PC-9 (cell line): ENCODE results near the gene ITGB6. TPM values are rescaled to one million over a fixed set of nuclear protein-coding genes. Genes with fewer than 3 reads are reported as not detected.
A peak's percentile ranks its signal among the peaks of the same experiment; 100 is the strongest.

Experiments
- Bru-seq: library from RNA; stranded (reverse); fragments of 400-500 nt; gene quantifications from one replicate; lab custom pipeline; 2021; lab: Mats Ljungman, UMichigan
- BruChase-seq, 2 experiments: library from RNA; stranded (reverse); fragments of 400-500 nt; gene quantifications; one replicate each; lab custom pipeline; 2021; lab: Mats Ljungman, UMichigan
- BruUV-seq: library from RNA; stranded (reverse); fragments of 400-500 nt; replicated peaks from 2 replicates; lab custom pipeline; 2021; lab: Mats Ljungman, UMichigan
- CTCF ChIA-PET: fragments of 300-600 bp; sonication (Branson Sonifier 250); formaldehyde crosslinking; loops from one replicate; lab custom pipeline; 2022; ENCODE audit warnings: antibody characterized with exemption; lab: Charles Lee
- POLR2A ChIA-PET: fragments of 300-600 bp; sonication (Branson Sonifier 250); formaldehyde crosslinking; loops from one replicate; lab custom pipeline; 2022; ENCODE audit warnings: antibody characterized with exemption; ENCODE audit not compliant: unreplicated experiment; lab: Charles Lee
- DNase-seq, 2 experiments: peaks; one replicate each; pipeline versions ENCODE4 v3.0.0 to v3.0.0-alpha.2; 2015 to 2022; ENCODE audit warnings: mixed read lengths in 1 of 2
- H2AFZ ChIP-seq: fragments of 200-600 bp; sonication (generic); 2 replicates; pipeline ENCODE4 v1.8.1; 2017; ENCODE audit warnings: antibody characterized with exemption
- H3F3A ChIP-seq: fragments of 200-600 bp; sonication (generic); 2 replicates; pipeline ENCODE4 v1.8.1; 2017; ENCODE audit warnings: antibody characterized with exemption, mild to moderate bottlenecking, low read depth; ENCODE audit not compliant: insufficient read depth
- H3K27ac ChIP-seq: fragments of 200-600 bp; sonication (generic); 2 replicates; pipeline ENCODE4 v1.6.1; 2016; ENCODE audit warnings: mixed run types
- H3K27me3 ChIP-seq: fragments of 200-600 bp; sonication (generic); 2 replicates; pipeline ENCODE4 v1.6.1; 2016; ENCODE audit warnings: low read depth, mixed run types; ENCODE audit not compliant: insufficient read depth
- H3K36me3 ChIP-seq: fragments of 200-600 bp; sonication (generic); 2 replicates; pipeline ENCODE4 v1.6.1; 2016; ENCODE audit warnings: low read depth, mixed run types
- H3K4me1 ChIP-seq: fragments of 200-600 bp; sonication (generic); replicated peaks from 2 replicates; pipeline ENCODE4 v1.6.1; 2016; ENCODE audit warnings: mixed run types; ENCODE audit not compliant: insufficient read depth
- H3K4me2 ChIP-seq: fragments of 200-600 bp; sonication (generic); 2 replicates; pipeline ENCODE4 v1.6.1; 2017; ENCODE audit warnings: mixed run types
- H3K4me3 ChIP-seq: fragments of 200-600 bp; sonication (generic); 2 replicates; pipeline ENCODE4 v1.6.1; 2016; ENCODE audit warnings: mixed run types
- H3K79me2 ChIP-seq: fragments of 200-600 bp; sonication (generic); 2 replicates; pipeline ENCODE4 v1.6.1; 2017; ENCODE audit warnings: low read depth, mixed run types
- H3K9me2 ChIP-seq: fragments of 200-600 bp; sonication (generic); 2 replicates; pipeline ENCODE4 v1.8.1; 2017; ENCODE audit warnings: mild to moderate bottlenecking; ENCODE audit not compliant: insufficient read depth
- H3K9me3 ChIP-seq: fragments of 200-600 bp; sonication (generic); 2 replicates; pipeline ENCODE4 v1.8.1; 2016; ENCODE audit warnings: low read depth; ENCODE audit not compliant: insufficient read depth
- H4K20me1 ChIP-seq: fragments of 200-600 bp; sonication (generic); 2 replicates; pipeline ENCODE4 v1.8.1; 2017; ENCODE audit not compliant: insufficient read depth
- EZH2 ChIP-seq: fragments of 200-600 bp; sonication (generic); IDR thresholded peaks from 2 replicates; pipeline ENCODE4 v1.8.0; 2017; ENCODE audit warnings: antibody characterized with exemption, low read depth
- intact Hi-C: fragments of 100-400 bp; cut with micrococcal nuclease; formaldehyde crosslinking; loops from one replicate; pipeline ENCODE4 v1.10.0; 2022; ENCODE audit not compliant: unreplicated experiment
- long read RNA-seq: library from polyadenylated mRNA; stranded (forward); transcript quantifications from one replicate; pipeline ENCODE4 v2.0.0, GENCODE V29; 2022
- total RNA-seq: library from RNA; stranded (reverse); gene quantifications from 2 replicates; pipeline ENCODE4 v1.2.3, GENCODE V29; 2021
- TF ChIP-seq, protein P1 (sequence below): fragments of 200-600 bp; sonication (generic); conservative IDR thresholded peaks from 2 replicates; pipeline ENCODE4 v1.6.1; 2017; ENCODE audit warnings: mixed run types, antibody characterized with exemption, mild to moderate bottlenecking, moderate library complexity

Gene ITGB6
- 24.3 and 30.6 TPM in 2 replicates for total RNA-seq
- Bru-seq, nascent RNA, result percentile 83 among the genes with signal in this experiment
- percentile 93 among the genes with signal in this experiment for BruChase-seq, experiment 1, labeled RNA remaining after a 2-hour chase
- percentile 81 among the genes with signal in this experiment for BruChase-seq, experiment 2, labeled RNA remaining after a 6-hour chase
- long read RNA-seq, full-length matches to known transcripts, result 19 of 177 reads
- long read RNA-seq, partial matches to known transcripts, result 4 of 177 reads
- long read RNA-seq, other reads (novel, unspliced or antisense), result 154 of 177 reads

DNA sequence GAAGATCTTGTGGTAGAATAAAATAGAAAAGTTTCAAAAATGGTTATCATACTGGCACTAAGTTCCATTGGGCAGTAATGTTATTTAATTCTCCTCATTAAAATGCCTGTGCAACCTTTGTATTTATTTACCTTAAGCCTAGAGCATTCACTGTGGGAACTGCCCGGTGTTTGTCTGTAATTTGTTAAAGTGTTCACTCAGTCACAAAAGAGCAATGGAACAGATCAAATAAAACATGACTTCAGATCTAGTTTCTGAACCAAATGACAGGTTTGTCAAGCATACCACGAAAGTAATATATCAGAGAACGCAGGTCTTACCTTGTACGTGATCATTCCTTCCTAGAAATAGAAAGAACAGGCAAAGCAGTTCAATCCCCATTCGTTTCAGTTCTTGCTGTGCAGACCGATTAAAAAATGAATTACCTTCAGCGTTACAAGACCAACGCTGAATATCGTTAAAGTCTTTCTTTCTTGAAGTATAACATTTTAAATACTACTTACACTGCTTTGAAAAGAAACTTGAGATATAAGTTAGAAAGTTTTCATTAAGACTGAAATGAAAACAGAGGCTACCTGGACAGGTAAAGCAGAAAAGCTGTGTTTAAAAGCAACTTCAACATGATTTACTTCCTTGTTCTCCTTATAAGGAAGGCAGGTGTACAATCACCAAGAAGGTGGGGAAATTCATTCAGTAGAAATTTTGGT, at the start of gene ITGB6:
TSS of gene ITGB6 (minus strand) at position 590 of the 707 bp plus-strand sequence. CDS start at position 381, 209 bp downstream.
- no peaks in the 10 kb centered on the region for H3K9me3 ChIP-seq
- H3K4me3 ChIP-seq, result peak within 1 kb of the TSS; percentile 68
- H2AFZ ChIP-seq, result peak within 1 kb of the TSS; percentile 76
- TF ChIP-seq, protein P1, sequence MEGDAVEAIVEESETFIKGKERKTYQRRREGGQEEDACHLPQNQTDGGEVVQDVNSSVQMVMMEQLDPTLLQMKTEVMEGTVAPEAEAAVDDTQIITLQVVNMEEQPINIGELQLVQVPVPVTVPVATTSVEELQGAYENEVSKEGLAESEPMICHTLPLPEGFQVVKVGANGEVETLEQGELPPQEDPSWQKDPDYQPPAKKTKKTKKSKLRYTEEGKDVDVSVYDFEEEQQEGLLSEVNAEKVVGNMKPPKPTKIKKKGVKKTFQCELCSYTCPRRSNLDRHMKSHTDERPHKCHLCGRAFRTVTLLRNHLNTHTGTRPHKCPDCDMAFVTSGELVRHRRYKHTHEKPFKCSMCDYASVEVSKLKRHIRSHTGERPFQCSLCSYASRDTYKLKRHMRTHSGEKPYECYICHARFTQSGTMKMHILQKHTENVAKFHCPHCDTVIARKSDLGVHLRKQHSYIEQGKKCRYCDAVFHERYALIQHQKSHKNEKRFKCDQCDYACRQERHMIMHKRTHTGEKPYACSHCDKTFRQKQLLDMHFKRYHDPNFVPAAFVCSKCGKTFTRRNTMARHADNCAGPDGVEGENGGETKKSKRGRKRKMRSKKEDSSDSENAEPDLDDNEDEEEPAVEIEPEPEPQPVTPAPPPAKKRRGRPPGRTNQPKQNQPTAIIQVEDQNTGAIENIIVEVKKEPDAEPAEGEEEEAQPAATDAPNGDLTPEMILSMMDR, result no peak
- no peak for TF ChIP-seq EZH2
- H3K27me3 ChIP-seq, result no peaks in the 10 kb centered on the region
- peaks cover 49% of the 10 kb centered on the region for H3K79me2 ChIP-seq
- peaks cover 40% of the 10 kb centered on the region for H3K4me1 ChIP-seq
- H3K36me3 ChIP-seq, result no peaks in the 10 kb centered on the region; the same call in 1 of the 2 replicates
- peak in 1 of 2 experiments; percentile 67 for DNase-seq
- ChIA-PET POLR2A (interaction anchor here (0.6 to 0.7 kb wide), 2 partner anchors 27 to 58 kb away, joined by 4 to 5 read pairs; no protein-coding TSS in a partner anchor), CTCF (no interaction called here)
- H4K20me1 ChIP-seq, result no peaks in the 10 kb centered on the region
- TSS peak; percentile 57 for BruUV-seq
- H3K9me2 ChIP-seq, result no peaks in the 10 kb centered on the region
- peaks cover 16% of the 10 kb centered on the region; the same call in 1 of the 2 replicates for H3F3A ChIP-seq
- H3K4me2 ChIP-seq, result peak within 1 kb of the TSS; percentile 91
- H3K27ac ChIP-seq, result peak within 1 kb of the TSS; percentile 97
- intact Hi-C loops, result no loop called here

DNA sequence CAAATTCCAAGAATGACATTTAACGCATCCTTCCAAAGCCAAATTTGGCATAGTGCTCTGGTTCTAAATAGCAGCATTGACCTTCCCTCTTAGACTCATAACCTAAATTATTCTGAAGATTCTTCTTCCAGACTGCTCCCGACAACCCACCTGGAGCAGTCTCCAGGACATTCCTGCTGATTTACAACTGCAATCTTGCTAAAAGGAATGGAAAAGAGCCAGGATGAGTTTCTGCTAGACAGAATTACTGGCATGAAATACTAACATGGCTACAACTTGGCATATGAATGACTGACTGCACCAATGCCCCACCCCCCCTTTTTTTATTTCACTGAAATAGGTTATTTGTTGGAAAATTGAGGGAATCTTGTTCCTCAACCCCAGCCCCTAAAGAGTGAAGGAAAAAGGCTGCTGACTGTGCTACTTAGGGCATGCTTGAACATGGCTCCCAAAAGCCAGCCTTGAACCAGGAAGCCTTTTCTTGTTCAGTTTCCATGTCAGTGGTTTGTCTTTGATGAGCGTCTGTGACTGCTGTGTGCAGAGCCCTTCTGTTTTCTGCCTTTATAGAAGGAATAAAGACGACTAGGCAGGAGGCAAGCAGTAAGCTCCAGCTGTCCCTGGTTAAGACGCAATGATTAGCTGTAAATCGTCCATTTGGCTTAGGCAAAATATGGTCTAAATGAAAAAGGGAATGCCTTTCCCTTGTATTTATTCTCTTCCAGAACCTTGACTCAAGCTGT, 47.4 kb upstream of the ITGB6 start:
- ChIA-PET CTCF (no interaction called here), POLR2A (no interaction called here)
- Histone ChIP-seq H4K20me1 (no peaks in the 10 kb centered on the region), H3K36me3 (no peaks in the 10 kb centered on the region), H3K4me2 (no peak overlapping the region), H3K4me1 (peaks cover 11% of the 10 kb centered on the region), H2AFZ (no peak overlapping the region), H3K9me2 (no peaks in the 10 kb centered on the region), H3K27me3 (no peaks in the 10 kb centered on the region), H3K4me3 (no peak overlapping the region), H3F3A (no peaks in the 10 kb centered on the region), H3K79me2 (no peaks in the 10 kb centered on the region), H3K27ac (no peak overlapping the region), H3K9me3 (no peaks in the 10 kb centered on the region)
- intact Hi-C loops, result no loop called here
- DNase-seq, result no peak
- no TSS peak for BruUV-seq
- TF ChIP-seq, protein P1, result no peak

DNA sequence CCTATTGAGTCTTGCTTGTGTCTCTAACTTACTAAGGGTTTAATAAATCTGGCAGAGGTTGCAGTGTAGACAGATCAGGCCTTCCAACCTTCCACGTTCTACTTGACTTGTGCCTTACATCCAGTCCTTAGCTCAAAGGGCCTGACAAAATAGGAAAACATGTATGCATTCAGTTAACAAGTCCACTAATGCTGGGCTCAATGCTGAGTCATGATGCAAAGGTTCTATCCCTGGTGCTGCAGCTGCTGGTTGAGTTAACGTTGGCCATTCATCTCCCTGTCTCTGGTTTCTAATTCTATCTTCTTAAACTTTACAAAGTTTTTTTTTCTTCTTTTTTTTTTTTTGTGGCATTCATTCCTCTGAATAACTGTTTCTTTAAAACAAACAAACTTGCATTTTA, 46.3 kb upstream of the ITGB6 start:
- H3K9me2 ChIP-seq, result no peaks in the 10 kb centered on the region
- ChIA-PET CTCF (no interaction called here), POLR2A (no interaction called here)
- intact Hi-C loops, result no loop called here
- H3K4me1 ChIP-seq, result peaks cover 23% of the 10 kb centered on the region
- no peaks in the 10 kb centered on the region for H3K36me3 ChIP-seq
- no peaks in the 10 kb centered on the region for H3K9me3 ChIP-seq
- no peaks in the 10 kb centered on the region for H3K79me2 ChIP-seq
- TF ChIP-seq EZH2, result no peak
- TF ChIP-seq, protein P1, result no peak
- no peak overlapping the region for H3K4me3 ChIP-seq
- no peak for DNase-seq
- H2AFZ ChIP-seq, result no peak overlapping the region
- H3K4me2 ChIP-seq, result no peak overlapping the region
- H3K27ac ChIP-seq, result no peak overlapping the region
- no TSS peak for BruUV-seq
- no peaks in the 10 kb centered on the region for H3K27me3 ChIP-seq
- peaks cover 10% of the 10 kb centered on the region for H3F3A ChIP-seq
- no peaks in the 10 kb centered on the region for H4K20me1 ChIP-seq
